ENCODE data around the gene SSRP1. TPM values are rescaled to one million over a fixed set of nuclear protein-coding genes. Genes with fewer than 3 reads are reported as not detected.
A peak's percentile ranks its signal among the peaks of the same experiment; 100 is the strongest.

The SSRP1 gene
- total and polyA plus RNA-seq, 9 of the 15 experiments (the other 6 are each of a cell fraction or from before 2014, with no cell fraction given): 91.1 to 416 (median 245) TPM

DNA sequence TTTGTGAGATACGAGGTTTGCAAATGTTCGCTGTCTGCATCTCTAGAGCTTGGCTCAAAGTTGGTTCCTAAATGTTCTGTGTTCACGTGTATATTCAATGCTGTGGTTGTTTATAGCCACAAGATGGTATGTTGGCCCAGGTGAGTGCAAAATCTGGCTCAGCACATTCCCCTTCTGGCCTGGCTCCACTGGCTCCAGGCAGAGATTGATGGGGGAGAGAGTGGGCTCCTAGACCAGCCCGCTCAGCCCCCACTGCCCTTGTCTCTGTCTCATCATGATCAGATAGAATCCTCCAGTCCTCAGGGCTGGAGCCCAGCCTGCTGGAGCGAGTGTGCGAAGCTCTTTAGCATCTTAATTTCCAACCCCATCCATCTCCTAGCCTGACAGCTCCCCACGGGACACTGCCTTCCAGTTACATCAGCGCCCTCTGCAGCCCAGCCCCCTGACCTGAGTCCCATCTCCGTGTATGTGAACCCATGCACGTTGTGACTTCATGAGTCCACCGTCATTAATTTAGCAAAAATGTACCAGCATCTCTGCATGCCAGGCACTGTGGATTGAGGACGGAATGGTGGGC, 4.4 kb upstream of the SSRP1 start (continued):
- TF ChIP-seq, protein P1, sequence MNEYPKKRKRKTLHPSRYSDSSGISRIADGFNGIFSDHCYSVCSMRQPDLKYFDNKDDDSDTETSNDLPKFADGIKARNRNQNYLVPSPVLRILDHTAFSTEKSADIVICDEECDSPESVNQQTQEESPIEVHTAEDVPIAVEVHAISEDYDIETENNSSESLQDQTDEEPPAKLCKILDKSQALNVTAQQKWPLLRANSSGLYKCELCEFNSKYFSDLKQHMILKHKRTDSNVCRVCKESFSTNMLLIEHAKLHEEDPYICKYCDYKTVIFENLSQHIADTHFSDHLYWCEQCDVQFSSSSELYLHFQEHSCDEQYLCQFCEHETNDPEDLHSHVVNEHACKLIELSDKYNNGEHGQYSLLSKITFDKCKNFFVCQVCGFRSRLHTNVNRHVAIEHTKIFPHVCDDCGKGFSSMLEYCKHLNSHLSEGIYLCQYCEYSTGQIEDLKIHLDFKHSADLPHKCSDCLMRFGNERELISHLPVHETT (CRISPR knock-in tag; conservative IDR thresholded peaks at IDR 0.05 in 1 of 2, IDR thresholded peaks at IDR 0.05 in 1 of 2): no peak
- peak; percentile 87 for TF ChIP-seq CTBP1 (IDR thresholded peaks at IDR 0.05; ENCODE audit: borderline replicate concordance)
- TF ChIP-seq ATF1 (CRISPR knock-in tag; IDR thresholded peaks at IDR 0.05): no peak
- TF ChIP-seq ATF1 (tag; IDR thresholded peaks at IDR 0.05): 0 out of 2 replicates have a peak, but pooled peaks have one; percentile 22
- peak; percentile 40 for TF ChIP-seq JUND (IDR thresholded peaks at IDR 0.05; ENCODE audit: borderline replicate concordance, low read depth, low read length)
- TF ChIP-seq JUND (tag; IDR thresholded peaks at IDR 0.05; ENCODE audit: borderline replicate concordance, low read depth, low read length): no peak; the same call in 2 of the 3 replicates
- no peak for TF ChIP-seq PURB (CRISPR knock-in tag; IDR thresholded peaks at IDR 0.05; ENCODE audit: low read depth)
- TF ChIP-seq WHSC1 (IDR thresholded peaks at IDR 0.05; ENCODE audit: low read length): no peak
- no peak for TF ChIP-seq FOXA1 (IDR thresholded peaks at IDR 0.05; ENCODE audit: borderline replicate concordance)
- TF ChIP-seq, protein P2, sequence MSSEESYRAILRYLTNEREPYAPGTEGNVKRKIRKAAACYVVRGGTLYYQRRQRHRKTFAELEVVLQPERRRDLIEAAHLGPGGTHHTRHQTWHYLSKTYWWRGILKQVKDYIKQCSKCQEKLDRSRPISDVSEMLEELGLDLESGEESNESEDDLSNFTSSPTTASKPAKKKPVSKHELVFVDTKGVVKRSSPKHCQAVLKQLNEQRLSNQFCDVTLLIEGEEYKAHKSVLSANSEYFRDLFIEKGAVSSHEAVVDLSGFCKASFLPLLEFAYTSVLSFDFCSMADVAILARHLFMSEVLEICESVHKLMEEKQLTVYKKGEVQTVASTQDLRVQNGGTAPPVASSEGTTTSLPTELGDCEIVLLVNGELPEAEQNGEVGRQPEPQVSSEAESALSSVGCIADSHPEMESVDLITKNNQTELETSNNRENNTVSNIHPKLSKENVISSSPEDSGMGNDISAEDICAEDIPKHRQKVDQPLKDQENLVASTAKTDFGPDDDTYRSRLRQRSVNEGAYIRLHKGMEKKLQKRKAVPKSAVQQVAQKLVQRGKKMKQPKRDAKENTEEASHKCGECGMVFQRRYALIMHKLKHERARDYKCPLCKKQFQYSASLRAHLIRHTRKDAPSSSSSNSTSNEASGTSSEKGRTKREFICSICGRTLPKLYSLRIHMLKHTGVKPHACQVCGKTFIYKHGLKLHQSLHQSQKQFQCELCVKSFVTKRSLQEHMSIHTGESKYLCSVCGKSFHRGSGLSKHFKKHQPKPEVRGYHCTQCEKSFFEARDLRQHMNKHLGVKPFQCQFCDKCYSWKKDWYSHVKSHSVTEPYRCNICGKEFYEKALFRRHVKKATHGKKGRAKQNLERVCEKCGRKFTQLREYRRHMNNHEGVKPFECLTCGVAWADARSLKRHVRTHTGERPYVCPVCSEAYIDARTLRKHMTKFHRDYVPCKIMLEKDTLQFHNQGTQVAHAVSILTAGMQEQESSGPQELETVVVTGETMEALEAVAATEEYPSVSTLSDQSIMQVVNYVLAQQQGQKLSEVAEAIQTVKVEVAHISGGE (CRISPR knock-in tag; IDR thresholded peaks at IDR 0.05): no peak
- peak; percentile 47 for TF ChIP-seq MYC (IDR thresholded peaks at IDR 0.05; ENCODE audit: low read depth, low read length)
- no peak for TF ChIP-seq MYC (CRISPR knock-in tag; IDR thresholded peaks at IDR 0.05; ENCODE audit: borderline replicate concordance, low read depth)
- no peak for TF ChIP-seq ZNF324 (CRISPR knock-in tag; IDR thresholded peaks at IDR 0.05)
- TF ChIP-seq EP300 (IDR thresholded peaks at IDR 0.05; ENCODE audit: low read length): 0 out of 2 replicates have a peak, but pooled peaks have one; percentile 18
- no peak for TF ChIP-seq SMARCA4 (IDR thresholded peaks at IDR 0.05)
- no peak for TF ChIP-seq FOXK2 (conservative IDR thresholded peaks at IDR 0.05 in 1 of 2, IDR thresholded peaks at IDR 0.05 in 1 of 2; ENCODE audit: low read depth in 2 of 2)
- TF ChIP-seq MEIS2 (IDR thresholded peaks at IDR 0.05; ENCODE audit: partially characterized antibody): peak; percentile 99
- TF ChIP-seq, protein P3, sequence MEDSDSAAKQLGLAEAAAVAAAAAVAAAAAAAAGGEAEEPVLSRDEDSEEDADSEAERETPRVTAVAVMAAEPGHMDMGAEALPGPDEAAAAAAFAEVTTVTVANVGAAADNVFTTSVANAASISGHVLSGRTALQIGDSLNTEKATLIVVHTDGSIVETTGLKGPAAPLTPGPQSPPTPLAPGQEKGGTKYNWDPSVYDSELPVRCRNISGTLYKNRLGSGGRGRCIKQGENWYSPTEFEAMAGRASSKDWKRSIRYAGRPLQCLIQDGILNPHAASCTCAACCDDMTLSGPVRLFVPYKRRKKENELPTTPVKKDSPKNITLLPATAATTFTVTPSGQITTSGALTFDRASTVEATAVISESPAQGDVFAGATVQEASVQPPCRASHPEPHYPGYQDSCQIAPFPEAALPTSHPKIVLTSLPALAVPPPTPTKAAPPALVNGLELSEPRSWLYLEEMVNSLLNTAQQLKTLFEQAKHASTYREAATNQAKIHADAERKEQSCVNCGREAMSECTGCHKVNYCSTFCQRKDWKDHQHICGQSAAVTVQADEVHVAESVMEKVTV (CRISPR knock-in tag; IDR thresholded peaks at IDR 0.05): peak; percentile 63; the same call in 1 of the 2 replicates
- no peak for TF ChIP-seq FOXM1 (IDR thresholded peaks at IDR 0.05; ENCODE audit: low read depth)
- TF ChIP-seq FOXM1 (CRISPR knock-in tag; IDR thresholded peaks at IDR 0.05; ENCODE audit: low read depth): no peak
- no peak for TF ChIP-seq ZNF354B (CRISPR knock-in tag; IDR thresholded peaks at IDR 0.05)

Data from K562 (cell line).